Transverse colon (tissue), 4 donors: Measurements from ENCODE around the gene ARRB2. TPM values are rescaled to one million over a fixed set of nuclear protein-coding genes. Genes with fewer than 3 reads are reported as not detected.
"Not testable (repeated sequence)": the region's sequence is repeated elsewhere in the genome, so short reads cannot be mapped to it uniquely, and the experiment has no call there.

Source experiments
- DNase-seq: peaks from one replicate; pipeline ENCODE4 v3.0.0-alpha.2; 2019
- H3K27ac ChIP-seq, 4 donors: fragments of 200-600 bp; sonication (generic); 2 replicates each; pipeline ENCODE4 v1.5.1; 2016 to 2018; ENCODE audit warnings: inconsistent platforms in 4 of 4
- H3K27me3 ChIP-seq: fragments of 200-600 bp; sonication (generic); 2 replicates; pipeline ENCODE4 v1.5.1; 2017; ENCODE audit warnings: inconsistent platforms
- H3K36me3 ChIP-seq, 4 donors: fragments of 200-600 bp; sonication (generic); 2 replicates each; pipeline ENCODE4 v1.5.1; 2017 to 2019; ENCODE audit warnings: inconsistent platforms in 4 of 4
- H3K4me1 ChIP-seq, 4 donors: fragments of 200-600 bp; sonication (generic); 2 replicates each; pipeline ENCODE4 v1.5.1; 2017 to 2020; ENCODE audit warnings: inconsistent platforms in 4 of 4
- H3K4me3 ChIP-seq, 4 donors: fragments of 200-600 bp; sonication (generic); 1 replicate in 1 of 4; 2 replicates in 3 of 4; pipeline versions ENCODE4 v1.5.1 to v1.6.1; 2017 to 2019; ENCODE audit warnings: inconsistent platforms in 4 of 4
- H3K9me3 ChIP-seq, 2 donors: fragments of 200-600 bp; sonication (generic); 2 replicates each; pipeline ENCODE4 v1.5.1; 2017 to 2019; ENCODE audit warnings: inconsistent platforms in 2 of 2
- CTCF ChIP-seq, 5 experiments: fragments of 200-600 bp in 3 of 5; fragments of 450-650 bp in 2 of 5; sonication (generic) in 3 of 5; IDR thresholded peaks; 1 replicate in 2 of 5; 2 replicates in 3 of 5; pipeline ENCODE4 v1.5.1; 2016 to 2017; ENCODE audit warnings: antibody characterized with exemption in 5 of 5, inconsistent platforms in 3 of 5, mild to moderate bottlenecking in 2 of 5, moderate library complexity in 1 of 5
- EP300 ChIP-seq: sonication (generic); formaldehyde crosslinking; IDR thresholded peaks from one replicate; pipeline ENCODE4 v1.6.1; 2017; ENCODE audit warnings: antibody characterized with exemption, low read depth
- POLR2A ChIP-seq: fragments of 450-650 bp; IDR thresholded peaks from one replicate; pipeline ENCODE4 v1.6.1; 2016; ENCODE audit warnings: antibody characterized with exemption, mild to moderate bottlenecking, moderate library complexity
- POLR2AphosphoS5 ChIP-seq, 3 donors: sonication (generic); formaldehyde crosslinking; IDR thresholded peaks; one replicate each; pipeline ENCODE4 v1.6.1; 2016; ENCODE audit warnings: antibody characterized with exemption in 3 of 3
- WGBS, 2 donors: methylation state at CpG; one replicate each; pipeline ENCODE4 v1.1.5; 2018; ENCODE audit warnings: low coverage in 1 of 2; 5-methylcytosine and 5-hydroxymethylcytosine counted together
- in situ Hi-C, 4 donors: fragments of 200-750 bp; cut with MboI; loops; one replicate each; pipeline versions ENCODE4 v1.15.0 to v1.15.1; 2017; ENCODE audit warnings: low sequenced_read_pairs in 3 of 4, low pct_ligation_motif_present in 1 of 4, low pct_unique_long_range_greater_than_20kb in 1 of 4
- intact Hi-C: fragments of 100-400 bp; cut with DNase I; formaldehyde crosslinking; loops from one replicate; pipeline ENCODE4 v1.15.1; 2023; ENCODE audit warnings: low total_unique reads
- total RNA-seq, 4 donors: library from RNA; depleted of rRNA; stranded (reverse); fragments of >200 nt; gene quantifications; one replicate each; pipeline ENCODE4 v1.1.0, GENCODE V29; 2016

ARRB2 gene
- total RNA-seq, 4 donors from 2014 or later = 19.3 to 47.9 (median 36.8) TPM

- no peak overlapping the region for H3K27ac ChIP-seq
- no peaks in the 10 kb centered on the region for H3K9me3 ChIP-seq
- H3K27me3 ChIP-seq = no peaks in the 10 kb centered on the region
- no peak overlapping the region for H3K4me3 ChIP-seq
- DNase-seq = no peak
- H3K4me1 ChIP-seq = peaks cover 0 to 3% (median 0%) of the 10 kb centered on the region in 4 donors
- whole genome bisulfite sequencing, 2 donors = 57 to 100% methylated on average over 1 to 2 of the region's 2 CpGs
- TF ChIP-seq POLR2A = no peak
- no peak for TF ChIP-seq POLR2AphosphoS5 (IDR thresholded peaks at IDR 0.05)
- no peak for TF ChIP-seq EP300
- no peak for TF ChIP-seq CTCF (IDR thresholded peaks at IDR 0.05)
- in situ Hi-C loops (no loop called here), intact Hi-C loops (no loop called here)
- H3K36me3 ChIP-seq = no peaks in the 10 kb centered on the region
These were observed 19.7 kb upstream of the ARRB2 start for GRCh38 chr17:4690745-4691144.

GRCh38 chr17:4691686-4692085 is 18.7 kb upstream of the ARRB2 start:
- TF ChIP-seq CTCF (IDR thresholded peaks at IDR 0.05) = no peak
- TF ChIP-seq EP300 = no peak
- no peak for TF ChIP-seq POLR2AphosphoS5 (IDR thresholded peaks at IDR 0.05)
- TF ChIP-seq POLR2A = no peak
- Histone ChIP-seq H3K4me1 (peaks cover 0 to 3% (median 0%) of the 10 kb centered on the region in 4 donors), H3K27me3 (no peaks in the 10 kb centered on the region), H3K36me3 (no peaks in the 10 kb centered on the region), H3K4me3 (no peak overlapping the region), H3K27ac (no peak overlapping the region), H3K9me3 (no peaks in the 10 kb centered on the region)
- intact Hi-C loops = no loop called here
- no peak for DNase-seq
- in situ Hi-C loops = no loop called here
- WGBS, 2 donors = 70% methylated on average over 8 of the region's 8 CpGs; no CpG with 5 or more reads in 1 of the 2 donors

GRCh38 chr17:4693416-4693815 is 17.0 kb upstream of the ARRB2 start:
- intact Hi-C loops (no loop called here), in situ Hi-C loops (no loop called here)
- 85 to 86% methylated on average over 9 of the region's 9 CpGs for WGBS, 2 donors
- no peak for DNase-seq
- H3K4me1 ChIP-seq = peaks cover 0 to 3% (median 0%) of the 10 kb centered on the region in 4 donors
- H3K27ac ChIP-seq = no peak overlapping the region
- H3K27me3 ChIP-seq = no peaks in the 10 kb centered on the region
- no peak overlapping the region for H3K4me3 ChIP-seq
- H3K36me3 ChIP-seq = no peaks in the 10 kb centered on the region
- no peaks in the 10 kb centered on the region for H3K9me3 ChIP-seq
- no peak for TF ChIP-seq CTCF (IDR thresholded peaks at IDR 0.05)

- no peak for DNase-seq
- H3K27me3 ChIP-seq = no peaks in the 10 kb centered on the region
- H3K27ac ChIP-seq = peak overlapping the region in 2 of 4 donors; percentile 30 to 41
- intact Hi-C loops = no loop called here
- in situ Hi-C loops = no loop called here
- TF ChIP-seq EP300 (no peak), CTCF (IDR thresholded peaks at IDR 0.05) (no peak), POLR2AphosphoS5 (IDR thresholded peaks at IDR 0.05) (no peak)
- no peak overlapping the region for H3K4me3 ChIP-seq
- WGBS, 2 donors = 55 to 66% methylated on average over 6 of the region's 6 CpGs
- no peaks in the 10 kb centered on the region for H3K36me3 ChIP-seq
- peaks cover 0 to 5% (median 0%) of the 10 kb centered on the region in 4 donors for H3K4me1 ChIP-seq
- no peaks in the 10 kb centered on the region for H3K9me3 ChIP-seq
These were observed 14.0 kb upstream of the ARRB2 start for GRCh38 chr17:4696437-4696805.

GRCh38 chr17:4699401-4700056 is 10.9 kb upstream of the ARRB2 start:
- H3K4me3 ChIP-seq, DNase-seq, H3K27ac ChIP-seq, H3K36me3 ChIP-seq, H3K27me3 ChIP-seq, H3K9me3 ChIP-seq, in situ Hi-C loops, intact Hi-C loops: not testable (repeated sequence)
- 58 to 72% methylated on average over 6 to 13 of the region's 13 CpGs for WGBS, 2 donors
- peaks cover 0 to 23% (median 13%) of the 10 kb centered on the region in 4 donors for H3K4me1 ChIP-seq
